ENCODE data around the gene NCAM2.
A peak's percentile ranks its signal among the peaks of the same experiment; 100 is the strongest.

Gene NCAM2

DNA sequence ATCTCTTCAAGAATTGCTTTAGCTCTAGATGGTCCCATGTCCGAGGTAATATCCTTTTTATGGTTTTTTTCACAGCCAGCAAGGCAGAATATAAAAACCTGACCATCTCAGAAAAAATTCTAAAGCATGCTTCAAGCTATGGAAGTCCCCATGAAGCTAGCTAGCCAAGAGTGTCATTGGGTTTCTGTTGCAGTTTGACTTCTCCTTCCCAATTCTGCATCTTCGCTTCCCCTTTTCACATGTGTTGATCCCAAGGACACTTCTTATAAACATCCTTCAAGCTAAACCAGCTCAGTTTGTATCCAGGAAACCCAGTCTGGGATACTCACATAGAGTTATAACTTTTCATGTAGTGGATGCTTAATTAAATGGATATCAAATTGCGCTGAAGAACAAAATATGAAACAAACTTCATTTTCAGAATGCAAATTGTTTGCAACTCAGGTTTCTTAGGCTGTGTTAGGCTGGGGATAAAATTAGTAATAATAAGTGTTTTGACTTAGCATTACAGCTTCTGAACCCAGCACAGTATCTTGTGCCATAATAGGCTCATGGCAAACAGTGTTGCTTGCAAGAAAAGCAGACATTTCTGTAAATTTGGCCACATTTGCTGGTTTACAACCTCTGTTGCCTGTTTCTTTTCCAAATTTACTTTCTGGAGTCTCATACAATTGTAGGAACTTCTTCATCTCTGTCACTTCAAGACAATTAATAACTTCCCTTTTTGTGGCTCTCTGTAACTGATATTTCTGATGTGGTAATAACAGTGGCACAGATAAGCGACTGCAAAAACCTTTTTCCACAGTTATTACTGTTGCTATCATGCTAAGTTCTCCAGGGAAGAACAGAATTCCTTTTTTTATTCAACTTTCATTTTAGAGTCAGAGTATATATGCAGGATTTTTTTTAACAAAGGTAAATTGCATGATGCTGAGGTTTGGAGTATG, 53.2 kb downstream of the NCAM2 start:
- TF ChIP-seq POLR2AphosphoS5 (IDR thresholded peaks at IDR 0.05; ENCODE audit: low read depth, low read length), result no peak
- no peak for TF ChIP-seq POLR2A (IDR thresholded peaks at IDR 0.05; ENCODE audit: low read depth, low read length)
- TF ChIP-seq TAF1 (IDR thresholded peaks at IDR 0.05; ENCODE audit: low read depth, low read length), result no peak
- TF ChIP-seq SPI1 (IDR thresholded peaks at IDR 0.05; ENCODE audit: low read depth, low read length), result peak; percentile 50
- no peak for TF ChIP-seq PAX5 (IDR thresholded peaks at IDR 0.05; ENCODE audit: insufficient read depth, low read length, severe bottlenecking)
- no peak for FAIRE-seq
- no peak for DNase-seq (ENCODE audit: insufficient read length, low spot score)

DNA sequence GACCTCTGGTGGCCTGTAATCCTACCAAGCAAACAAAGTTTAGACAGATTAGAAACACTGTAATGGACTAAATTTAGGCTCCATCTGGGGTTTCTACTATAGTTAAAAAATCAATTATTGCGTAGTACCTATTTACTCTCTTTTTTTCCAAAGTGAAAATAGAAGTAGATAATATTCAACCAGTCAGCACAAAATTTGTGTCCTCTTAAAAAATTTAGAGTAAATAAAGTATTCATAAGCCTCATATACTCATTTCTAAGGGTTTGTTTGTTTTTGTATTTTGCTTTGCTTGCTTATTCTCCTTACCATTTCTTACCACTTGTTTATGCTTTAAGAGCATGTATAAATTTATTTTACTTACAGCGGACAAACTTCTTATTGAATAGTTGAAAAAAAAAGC, 54.5 kb downstream of the NCAM2 start:
- DNase-seq (ENCODE audit: insufficient read length, low spot score) (no peak), FAIRE-seq (no peak)
- no peak for TF ChIP-seq SPI1 (IDR thresholded peaks at IDR 0.05; ENCODE audit: low read depth, low read length)
- no peak for TF ChIP-seq POU2F2 (IDR thresholded peaks at IDR 0.05; ENCODE audit: low read depth, low read length)
- TF ChIP-seq PAX5 (IDR thresholded peaks at IDR 0.05; ENCODE audit: insufficient read depth, low read length, severe bottlenecking), result no peak
- no peak for TF ChIP-seq POLR2A (IDR thresholded peaks at IDR 0.05; ENCODE audit: low read depth, low read length)
- no peak for TF ChIP-seq POLR2AphosphoS5 (IDR thresholded peaks at IDR 0.05; ENCODE audit: low read depth, low read length)
- no peak for TF ChIP-seq TAF1 (IDR thresholded peaks at IDR 0.05; ENCODE audit: low read depth, low read length)

DNA sequence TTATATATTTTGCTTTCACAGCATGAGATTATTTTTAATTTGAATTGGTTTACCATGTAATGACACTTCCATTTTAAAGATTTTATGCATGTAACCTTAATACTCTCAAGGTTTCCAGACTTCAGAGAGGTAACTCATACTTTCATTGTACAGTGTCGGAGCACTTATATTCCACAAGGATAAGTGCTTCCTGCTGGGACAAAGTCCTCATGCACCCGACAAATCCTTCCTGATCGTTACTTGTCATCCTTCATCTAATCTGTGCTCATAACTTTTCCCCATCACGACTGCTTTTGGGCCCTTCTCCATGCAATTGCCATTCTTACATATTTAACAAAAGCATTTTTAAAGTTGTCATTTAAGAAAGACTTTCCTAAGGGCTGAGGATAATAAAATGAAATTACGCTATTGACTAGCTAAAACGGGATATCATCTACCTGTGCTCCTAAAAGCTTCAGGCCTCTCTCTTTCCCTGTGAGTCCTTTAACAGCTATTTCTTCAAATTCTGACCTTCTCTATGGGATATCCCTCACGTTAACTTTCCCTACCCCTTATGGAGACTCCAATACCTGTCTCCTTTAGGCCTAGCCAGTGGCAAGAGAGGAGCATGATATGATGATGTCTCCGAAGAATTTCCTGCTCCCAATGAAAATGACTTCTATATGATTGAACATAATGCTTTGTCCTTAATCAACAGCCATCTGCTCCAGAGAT, 59.3 kb downstream of the NCAM2 start:
- FAIRE-seq (no peak), DNase-seq (ENCODE audit: insufficient read length, low spot score) (no peak)
- TF ChIP-seq POLR2AphosphoS5 (IDR thresholded peaks at IDR 0.05; ENCODE audit: low read depth, low read length), result no peak
- no peak for TF ChIP-seq SPI1 (IDR thresholded peaks at IDR 0.05; ENCODE audit: low read depth, low read length)
- TF ChIP-seq TAF1 (IDR thresholded peaks at IDR 0.05; ENCODE audit: low read depth, low read length), result no peak
- TF ChIP-seq PAX5 (IDR thresholded peaks at IDR 0.05; ENCODE audit: insufficient read depth, low read length, severe bottlenecking), result no peak
- no peak for TF ChIP-seq POLR2A (IDR thresholded peaks at IDR 0.05; ENCODE audit: low read depth, low read length)

DNA sequence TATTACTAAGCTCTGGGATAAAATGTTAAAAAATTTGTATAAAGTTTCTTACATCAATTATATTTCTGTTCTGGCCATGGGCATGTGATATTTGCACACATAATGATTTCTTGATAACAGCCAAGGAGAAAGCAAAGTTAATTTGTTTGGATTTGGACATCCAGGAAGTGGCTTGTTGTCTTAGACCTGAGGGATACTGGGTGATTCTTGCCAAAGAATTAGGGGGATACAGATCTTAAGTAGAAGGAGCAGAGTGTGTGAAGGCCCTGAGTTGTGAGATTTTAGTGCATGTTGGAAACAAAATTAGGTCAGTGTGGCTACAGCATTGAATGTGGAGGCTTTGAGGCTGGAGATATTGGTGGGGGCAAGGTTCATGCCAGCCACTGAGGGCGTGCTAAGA, 65.6 kb downstream of the NCAM2 start:
- no peak for FAIRE-seq
- no peak for DNase-seq (ENCODE audit: insufficient read length, low spot score)
- TF ChIP-seq POLR2A (IDR thresholded peaks at IDR 0.05; ENCODE audit: low read depth, low read length) (no peak), POU2F2 (IDR thresholded peaks at IDR 0.05; ENCODE audit: low read depth, low read length) (no peak), SPI1 (IDR thresholded peaks at IDR 0.05; ENCODE audit: low read depth, low read length) (no peak), POLR2AphosphoS5 (IDR thresholded peaks at IDR 0.05; ENCODE audit: low read depth, low read length) (no peak), TAF1 (IDR thresholded peaks at IDR 0.05; ENCODE audit: low read depth, low read length) (no peak), PAX5 (IDR thresholded peaks at IDR 0.05; ENCODE audit: insufficient read depth, low read length, severe bottlenecking) (no peak)

DNA sequence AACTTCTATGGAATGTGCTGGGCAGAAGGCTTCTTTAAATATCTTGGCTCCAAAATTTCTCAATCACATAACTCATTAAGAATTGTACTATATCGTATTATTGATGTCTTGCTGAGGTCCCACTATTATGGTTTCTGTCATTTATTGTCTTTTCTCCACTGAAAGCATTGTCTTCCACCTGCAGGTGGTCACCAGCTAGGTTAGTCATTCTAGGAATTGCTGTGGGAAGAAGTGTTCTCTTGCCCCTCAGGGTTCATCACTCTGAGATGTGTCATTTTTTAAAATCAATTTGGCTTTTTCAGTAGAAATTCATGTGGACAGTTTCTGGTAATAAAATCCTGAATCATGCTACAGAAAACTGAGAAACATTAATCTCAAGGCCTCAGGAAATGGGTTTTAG, 66.1 kb downstream of the NCAM2 start:
- FAIRE-seq (no peak), DNase-seq (ENCODE audit: insufficient read length, low spot score) (no peak)
- no peak for TF ChIP-seq POLR2AphosphoS5 (IDR thresholded peaks at IDR 0.05; ENCODE audit: low read depth, low read length)
- TF ChIP-seq POU2F2 (IDR thresholded peaks at IDR 0.05; ENCODE audit: low read depth, low read length), result no peak
- TF ChIP-seq TAF1 (IDR thresholded peaks at IDR 0.05; ENCODE audit: low read depth, low read length), result no peak
- TF ChIP-seq SPI1 (IDR thresholded peaks at IDR 0.05; ENCODE audit: low read depth, low read length), result no peak
- TF ChIP-seq PAX5 (IDR thresholded peaks at IDR 0.05; ENCODE audit: insufficient read depth, low read length, severe bottlenecking), result no peak
- no peak for TF ChIP-seq POLR2A (IDR thresholded peaks at IDR 0.05; ENCODE audit: low read depth, low read length)

DNA sequence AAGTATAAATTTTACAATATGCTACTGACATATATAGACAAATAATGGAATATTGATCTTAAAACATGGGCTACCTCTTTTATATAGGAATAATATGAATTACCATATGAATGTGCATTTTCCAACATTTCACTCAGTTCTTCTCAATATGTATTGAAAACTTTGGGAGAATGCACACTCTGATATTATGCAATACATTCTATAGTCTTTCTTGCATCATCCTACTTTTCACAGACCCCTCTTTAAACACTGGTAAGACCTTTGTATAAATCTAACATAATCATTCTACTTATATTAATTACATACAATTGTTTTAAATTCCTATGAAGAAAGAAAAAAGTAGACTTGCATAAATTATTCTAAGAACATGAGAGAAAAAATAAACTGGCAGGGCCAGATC, 69.2 kb downstream of the NCAM2 start:
- TF ChIP-seq POU2F2 (IDR thresholded peaks at IDR 0.05; ENCODE audit: low read depth, low read length) (no peak), TAF1 (IDR thresholded peaks at IDR 0.05; ENCODE audit: low read depth, low read length) (no peak)
- DNase-seq (ENCODE audit: insufficient read length, low spot score) (no peak), FAIRE-seq (no peak)

DNA sequence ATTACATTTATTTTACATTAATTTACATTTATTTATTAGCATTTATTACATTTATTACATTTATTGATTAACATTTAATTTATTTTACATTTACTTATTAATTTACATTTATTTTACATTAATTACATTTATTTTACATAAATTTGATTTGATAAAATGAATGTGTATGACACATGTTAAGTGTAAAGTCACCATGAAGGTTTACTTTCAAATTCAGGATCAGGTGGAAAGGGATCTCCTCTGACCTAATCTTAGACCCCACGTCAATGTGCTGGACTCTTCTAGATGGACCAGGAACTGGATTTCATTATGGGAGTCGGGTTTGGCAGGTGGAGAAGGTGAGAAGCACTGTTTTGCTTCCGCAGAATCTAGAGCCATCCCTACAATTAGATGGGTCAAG, 76.1 kb downstream of the NCAM2 start:
- no peak for DNase-seq (ENCODE audit: insufficient read length, low spot score)
- FAIRE-seq, result no peak
- TF ChIP-seq POU2F2 (IDR thresholded peaks at IDR 0.05; ENCODE audit: low read depth, low read length) (no peak), PAX5 (IDR thresholded peaks at IDR 0.05; ENCODE audit: insufficient read depth, low read length, severe bottlenecking) (no peak), TAF1 (IDR thresholded peaks at IDR 0.05; ENCODE audit: low read depth, low read length) (no peak), POLR2A (IDR thresholded peaks at IDR 0.05; ENCODE audit: low read depth, low read length) (no peak), POLR2AphosphoS5 (IDR thresholded peaks at IDR 0.05; ENCODE audit: low read depth, low read length) (no peak), SPI1 (IDR thresholded peaks at IDR 0.05; ENCODE audit: low read depth, low read length) (no peak)

DNA sequence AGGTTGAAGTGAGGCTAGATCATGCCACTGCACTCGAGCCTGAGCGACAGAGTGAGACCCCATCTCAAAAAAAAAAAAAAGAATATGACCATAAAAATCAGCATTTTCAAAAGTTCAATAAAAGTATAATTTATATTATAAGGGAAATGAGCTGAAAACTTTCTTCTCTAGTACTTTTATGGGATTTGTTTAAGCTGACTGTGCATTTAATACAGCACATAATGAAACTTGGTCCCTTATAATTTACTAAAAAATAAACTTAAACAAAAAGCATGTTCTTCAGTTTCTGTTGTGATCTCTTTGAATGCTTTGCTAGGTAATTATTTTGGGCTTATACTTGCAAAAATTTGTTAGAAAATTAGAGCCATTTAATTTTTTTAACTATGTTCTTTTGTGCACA, 77.8 kb downstream of the NCAM2 start:
- DNase-seq (ENCODE audit: insufficient read length, low spot score), result no peak
- FAIRE-seq, result no peak
- TF ChIP-seq SPI1 (IDR thresholded peaks at IDR 0.05; ENCODE audit: low read depth, low read length), result no peak
- no peak for TF ChIP-seq POU2F2 (IDR thresholded peaks at IDR 0.05; ENCODE audit: low read depth, low read length)
- no peak for TF ChIP-seq TAF1 (IDR thresholded peaks at IDR 0.05; ENCODE audit: low read depth, low read length)
- TF ChIP-seq POLR2A (IDR thresholded peaks at IDR 0.05; ENCODE audit: low read depth, low read length), result no peak
- TF ChIP-seq PAX5 (IDR thresholded peaks at IDR 0.05; ENCODE audit: insufficient read depth, low read length, severe bottlenecking), result no peak
- TF ChIP-seq POLR2AphosphoS5 (IDR thresholded peaks at IDR 0.05; ENCODE audit: low read depth, low read length), result no peak

DNA sequence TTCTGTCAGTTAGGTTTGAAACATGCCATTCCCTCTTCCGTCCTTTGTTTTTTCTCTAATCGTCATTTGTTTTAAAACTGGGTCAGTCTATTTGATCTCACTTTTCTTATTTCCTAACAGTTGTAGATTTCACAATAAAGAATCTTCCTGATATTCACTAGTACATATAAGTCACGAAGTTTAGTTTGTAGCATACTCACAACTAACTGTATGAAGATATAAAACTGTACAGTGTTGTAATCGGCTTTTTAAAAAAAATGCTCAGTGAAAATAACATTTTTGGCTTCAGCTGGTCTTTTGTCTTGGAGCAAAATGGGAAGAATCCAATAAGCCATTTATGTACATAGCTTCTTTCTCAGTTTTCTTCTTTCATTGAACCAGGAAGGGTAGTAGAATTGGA, 78.3 kb downstream of the NCAM2 start:
- FAIRE-seq (no peak), DNase-seq (ENCODE audit: insufficient read length, low spot score) (no peak)
- TF ChIP-seq TAF1 (IDR thresholded peaks at IDR 0.05; ENCODE audit: low read depth, low read length), result no peak
- no peak for TF ChIP-seq PAX5 (IDR thresholded peaks at IDR 0.05; ENCODE audit: insufficient read depth, low read length, severe bottlenecking)
- TF ChIP-seq POLR2A (IDR thresholded peaks at IDR 0.05; ENCODE audit: low read depth, low read length), result no peak
- no peak for TF ChIP-seq SPI1 (IDR thresholded peaks at IDR 0.05; ENCODE audit: low read depth, low read length)
- no peak for TF ChIP-seq POU2F2 (IDR thresholded peaks at IDR 0.05; ENCODE audit: low read depth, low read length)
- TF ChIP-seq POLR2AphosphoS5 (IDR thresholded peaks at IDR 0.05; ENCODE audit: low read depth, low read length), result no peak

All from GM12891 (cell line).